HG02763 (cell line): Measurements from ENCODE around the gene MIB2.

Experiments used
- ATAC-seq: cut with Tn5 transposase; IDR thresholded peaks from one replicate; pipeline ENCODE4 v1.9.1; 2021; ENCODE audit warnings: mild to moderate bottlenecking, moderate library complexity; ENCODE audit not compliant: unreplicated experiment

Gene MIB2

DNA sequence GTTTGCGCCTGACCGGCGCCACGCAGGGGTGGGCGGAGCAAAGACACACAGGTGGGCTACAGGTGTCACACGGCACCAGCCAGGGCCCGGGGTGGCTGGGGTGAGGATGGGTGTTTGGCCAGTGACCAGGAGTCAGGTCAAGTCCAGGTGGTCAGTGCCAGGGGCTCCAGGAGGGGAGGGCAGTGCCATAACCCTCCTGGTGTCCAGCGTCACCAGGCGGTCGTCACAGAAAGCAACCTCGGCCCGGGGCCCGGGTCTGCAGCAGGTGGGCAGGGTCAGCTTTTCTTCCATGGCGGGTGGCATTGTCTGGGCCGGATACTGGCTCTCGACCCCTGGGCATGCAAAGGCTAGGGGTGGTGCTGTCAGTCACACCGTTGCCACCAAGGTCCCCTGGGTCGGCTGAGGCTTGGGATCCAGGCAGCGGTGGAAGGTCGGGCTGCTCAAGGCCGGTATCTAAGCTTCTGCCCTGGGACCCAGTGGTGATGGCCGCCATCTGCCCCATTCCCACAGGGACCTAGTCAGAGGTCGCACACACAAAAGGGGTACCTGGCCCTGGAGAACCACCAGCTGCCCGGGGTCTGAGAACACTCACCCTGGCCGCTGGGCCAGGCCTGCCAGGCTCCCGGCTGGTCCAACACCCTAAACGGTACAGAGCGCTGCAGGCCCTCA lies 17.1 kb upstream of the MIB2 start:
- ATAC-seq = no peak

DNA sequence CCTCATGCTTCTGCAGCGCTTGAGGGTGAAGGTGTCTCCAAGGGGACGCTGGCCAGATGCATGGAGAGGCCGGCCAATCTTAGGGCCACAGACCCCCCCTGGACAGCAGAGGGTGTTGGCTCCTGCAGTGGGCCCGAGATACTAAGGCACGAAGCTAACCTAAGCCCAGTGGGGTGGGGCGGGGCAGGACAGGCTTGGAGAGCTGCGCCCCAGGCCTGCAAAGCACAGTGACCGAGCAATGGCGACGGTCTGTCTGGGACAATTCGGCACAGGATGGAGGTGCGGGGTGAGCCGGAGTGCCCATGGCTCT lies 16.6 kb upstream of the MIB2 start:
- no peak for ATAC-seq

DNA sequence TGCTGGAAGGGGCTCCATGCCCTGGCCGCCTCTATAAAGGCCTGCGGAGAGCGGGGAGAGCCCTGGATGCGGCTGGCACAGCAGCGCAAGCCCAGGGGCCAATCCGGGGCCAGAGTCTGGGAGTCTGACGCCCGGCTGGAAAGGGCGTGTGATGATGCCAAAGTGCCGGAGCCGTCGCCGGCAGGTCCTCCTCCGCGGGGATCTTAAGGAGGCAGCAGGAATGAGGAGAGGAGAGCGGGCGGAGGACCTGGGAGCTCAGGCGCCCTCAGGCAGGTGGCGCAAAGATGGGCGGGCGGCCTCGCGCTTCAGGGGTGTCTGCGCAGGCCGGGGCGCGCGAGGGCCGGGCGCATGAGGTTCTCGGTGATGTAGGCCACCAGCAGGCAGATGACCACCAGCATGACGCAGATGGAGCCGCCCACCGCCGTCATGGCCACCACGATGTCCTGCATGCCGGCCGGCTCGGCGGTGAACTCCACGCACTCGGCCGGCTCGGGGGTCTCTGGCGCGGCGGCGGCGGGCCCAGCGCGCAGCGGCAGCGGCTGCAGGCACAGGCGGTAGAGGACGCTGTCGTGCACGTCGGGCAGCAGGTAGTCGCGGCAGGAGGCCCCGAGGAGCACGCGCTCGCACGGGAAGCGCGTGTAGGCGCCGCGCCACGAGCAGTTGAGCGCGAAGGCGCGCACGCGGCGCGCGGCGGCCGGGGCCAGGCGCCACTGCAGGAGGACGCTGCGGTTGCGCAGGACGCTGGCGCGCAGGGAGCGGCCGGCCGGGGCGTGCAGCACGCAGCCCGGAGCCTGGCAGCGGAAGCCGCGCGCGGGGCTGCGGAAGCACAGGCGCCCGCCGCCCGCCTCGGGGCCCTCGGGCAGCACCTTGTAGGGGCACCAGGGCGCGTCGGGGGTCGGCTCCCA lies 16.0 kb upstream of the MIB2 start:
- no peak for ATAC-seq

DNA sequence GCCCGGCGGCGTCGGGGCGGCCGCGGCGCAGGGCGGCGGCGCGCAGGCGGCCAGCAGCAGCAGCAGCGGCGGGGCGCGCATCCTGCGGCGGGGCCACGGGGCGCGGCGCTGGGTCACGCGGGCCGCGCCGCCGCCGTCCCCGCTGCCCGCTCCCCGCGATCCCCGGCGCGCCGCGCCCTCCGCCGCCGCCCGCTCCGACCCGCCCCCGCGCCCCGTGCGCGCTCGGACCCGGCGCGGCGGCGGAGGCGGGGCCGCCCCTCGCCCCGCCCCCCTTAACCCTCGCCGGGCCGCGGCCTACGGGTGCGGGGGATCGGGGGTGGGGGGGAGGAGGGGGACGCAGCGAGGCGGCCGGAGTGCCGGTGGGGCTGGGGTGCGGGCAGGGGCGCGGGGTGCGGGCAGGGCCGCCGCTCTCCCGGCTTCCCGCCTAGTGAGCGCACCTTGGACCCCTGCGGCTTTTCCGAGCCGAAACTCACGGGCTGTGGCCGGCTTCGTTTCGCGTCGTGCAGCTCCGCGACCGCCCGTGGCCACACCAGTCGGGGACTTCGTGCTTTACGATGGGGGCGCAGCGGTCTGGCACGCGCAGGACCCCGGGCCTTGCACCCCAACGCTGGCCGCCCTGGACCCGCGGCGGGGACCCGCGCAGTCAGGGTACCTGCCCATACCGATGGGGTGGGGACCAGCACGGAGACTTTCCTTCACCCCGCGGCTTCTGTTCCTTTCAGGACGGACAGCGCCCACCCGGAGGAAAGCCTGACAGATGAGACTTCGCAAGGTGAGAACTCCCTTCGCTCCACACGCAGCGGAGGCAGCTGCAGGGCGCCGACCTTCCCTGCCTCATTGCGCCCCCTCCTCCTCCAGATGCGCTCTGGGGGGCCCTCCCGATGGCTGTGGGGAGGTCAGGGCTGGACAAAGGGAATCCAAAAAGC lies 15.1 kb upstream of the MIB2 start, which contains the start of gene FNDC10:
TSS of gene FNDC10 (minus strand) at position 201 of the 926 bp plus-strand sequence. CDS start at position 81, 120 bp downstream.
- no peak for ATAC-seq

DNA sequence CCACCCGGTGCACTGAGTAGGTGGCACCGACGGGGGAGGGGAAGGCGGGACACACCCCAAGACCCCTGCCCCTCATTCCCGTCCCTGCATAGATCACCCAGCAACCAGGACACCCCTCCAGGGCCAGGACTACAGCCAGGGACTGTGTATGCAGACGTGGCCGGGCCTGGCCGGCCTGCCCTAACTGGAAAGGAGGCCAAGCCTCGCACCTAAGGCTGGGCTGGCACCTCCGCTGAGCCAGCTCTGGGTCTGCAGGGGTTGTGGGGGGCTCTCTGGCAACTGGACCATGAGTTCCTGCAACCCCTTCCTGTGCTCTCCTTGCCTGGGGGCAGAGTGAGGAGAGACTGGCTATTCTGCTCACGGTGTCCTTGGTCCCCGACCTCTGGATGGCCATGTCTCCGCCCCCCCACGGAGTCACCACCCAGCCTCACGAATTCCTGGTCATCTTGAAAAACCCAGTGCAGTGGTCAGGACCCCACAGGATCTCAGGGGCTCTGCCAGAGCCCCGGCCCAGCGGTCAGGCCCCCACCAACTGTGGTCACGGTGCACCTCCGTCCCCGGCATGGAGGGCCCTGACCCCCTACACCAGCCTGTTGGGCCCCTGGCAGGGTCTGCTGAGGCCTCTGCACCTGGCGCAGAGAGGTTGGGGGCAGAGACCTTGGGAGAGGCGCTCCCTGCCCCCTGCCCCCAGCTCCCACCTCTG lies 14.3 kb upstream of the MIB2 start:
- no peak for ATAC-seq

DNA sequence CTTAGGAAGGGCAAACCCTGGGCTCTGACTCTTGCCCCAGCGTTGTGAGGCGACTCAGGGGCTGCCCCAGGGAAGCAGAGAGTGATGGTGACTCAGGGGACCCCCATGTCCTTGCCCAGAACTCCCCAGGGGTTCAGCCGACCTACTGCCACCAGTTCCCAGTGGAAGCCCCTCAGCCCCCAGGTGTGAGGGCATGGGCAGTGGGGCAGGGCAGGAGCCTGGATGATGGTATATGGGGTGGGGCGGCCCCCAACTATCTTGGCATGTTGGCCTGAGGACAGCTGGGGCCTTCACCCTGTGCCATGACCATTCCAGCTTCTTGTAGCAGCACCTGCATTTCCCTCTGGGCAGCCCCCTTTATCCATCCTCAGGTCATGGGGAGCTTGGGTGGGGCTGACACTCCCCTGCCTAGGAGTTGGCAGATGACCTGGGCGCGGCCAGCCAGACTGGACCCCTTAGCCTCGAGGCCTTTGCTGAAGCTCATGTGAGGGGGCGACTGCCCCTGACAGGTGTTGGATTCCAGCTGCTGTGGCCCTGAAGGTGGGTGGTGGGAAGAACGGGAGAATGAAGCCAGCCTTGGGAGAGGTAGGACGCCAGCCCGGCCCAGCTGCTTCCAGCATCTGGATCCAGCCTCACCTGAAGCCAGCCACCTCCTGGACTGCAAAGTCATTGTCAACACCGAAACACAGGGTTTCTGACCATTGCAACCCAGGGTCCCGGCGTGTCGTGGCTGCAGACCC lies 13.6 kb upstream of the MIB2 start:
- ATAC-seq = no peak

DNA sequence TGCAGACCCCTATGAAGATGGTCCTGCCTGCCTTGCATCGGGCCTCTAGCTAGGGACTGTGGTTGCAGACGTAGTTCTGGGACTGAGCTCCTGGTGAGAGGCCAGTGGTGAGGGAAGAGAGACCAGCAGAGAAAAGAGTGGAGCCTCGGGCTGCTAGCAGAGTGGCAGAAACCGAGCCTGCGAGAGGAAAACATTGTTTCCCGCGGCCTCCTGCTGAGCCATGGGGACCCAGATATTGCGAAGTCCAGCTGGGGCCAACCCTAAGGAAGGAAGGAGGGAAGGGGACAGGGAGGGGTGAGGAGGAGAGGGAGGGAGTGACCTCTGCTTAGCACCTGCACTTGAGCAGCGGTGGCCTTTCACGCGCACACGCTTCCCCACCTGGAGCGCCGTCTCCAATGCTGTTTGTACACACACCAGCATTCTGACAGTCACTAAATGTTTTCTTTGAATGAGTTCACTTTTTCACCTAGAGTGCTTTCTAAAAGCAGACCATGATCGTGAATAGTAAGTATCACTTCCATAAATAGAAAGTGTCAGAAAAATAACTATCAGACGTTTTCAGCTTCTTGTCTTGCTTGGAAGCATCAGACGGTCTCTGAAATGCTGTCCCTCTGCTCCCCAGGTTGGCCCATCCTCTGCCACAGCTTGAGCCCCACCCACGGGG lies 12.9 kb upstream of the MIB2 start:
- ATAC-seq = no peak

DNA sequence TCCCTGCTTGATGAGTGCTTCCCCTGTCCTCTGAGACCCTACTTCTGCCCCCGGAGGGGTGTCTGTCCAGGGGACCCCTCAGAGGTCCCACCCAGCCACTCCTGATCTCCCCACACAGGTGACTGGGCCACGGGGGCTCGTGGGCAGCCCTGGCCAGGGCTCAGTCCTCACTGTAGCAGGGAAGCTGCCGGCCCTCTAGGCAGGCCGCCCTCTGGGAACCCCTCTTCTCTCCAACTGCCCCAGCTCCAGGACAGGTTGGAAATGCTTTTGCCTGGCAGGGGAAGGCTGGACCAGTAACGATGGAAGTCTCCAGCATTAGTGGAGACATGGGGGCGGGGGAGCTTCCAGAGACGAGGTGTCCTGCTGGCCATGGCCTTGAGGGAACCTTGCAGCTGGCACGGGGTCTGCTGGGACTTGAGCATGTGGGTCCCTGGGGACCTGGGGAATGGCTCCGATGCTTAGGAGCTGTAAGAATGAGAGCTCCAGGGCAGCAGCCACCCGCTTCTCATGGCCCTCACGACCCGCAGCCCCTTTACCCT lies 12.3 kb upstream of the MIB2 start:
- no peak for ATAC-seq

DNA sequence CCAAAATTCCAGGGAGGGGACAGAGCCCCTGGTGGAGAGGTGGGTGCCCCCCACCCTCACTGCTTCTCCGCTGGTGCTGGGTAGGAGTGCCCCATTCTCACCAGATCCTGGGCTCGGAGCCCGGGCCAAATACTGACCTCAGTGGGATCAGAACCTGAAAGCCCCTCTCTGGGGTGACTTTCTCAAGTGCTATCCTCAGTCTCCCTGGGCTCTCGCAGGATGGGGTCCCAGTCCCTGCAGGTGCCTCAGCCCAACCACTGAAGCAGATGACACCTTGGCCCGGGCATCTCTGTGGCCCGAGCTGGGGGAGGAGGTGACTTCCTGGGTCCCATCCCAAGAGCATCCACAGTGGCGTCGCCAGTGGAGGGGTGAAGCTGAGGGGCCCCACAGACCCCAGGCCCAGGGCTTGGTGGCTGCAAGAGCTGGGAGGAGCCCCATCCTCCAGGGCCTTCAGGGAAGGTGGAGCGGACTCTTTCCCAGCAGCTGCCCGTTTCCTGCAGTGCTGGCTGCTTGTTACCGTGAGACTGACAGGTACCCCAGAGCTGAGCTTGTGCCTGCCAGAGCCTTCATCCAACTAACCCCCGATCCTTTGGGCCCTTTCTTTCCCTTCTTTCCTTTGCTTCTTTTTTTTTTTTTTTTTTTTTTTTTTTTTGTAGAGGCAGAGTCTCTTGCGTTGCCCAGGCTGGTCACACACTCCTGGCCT lies 11.5 kb upstream of the MIB2 start:
- no peak for ATAC-seq

DNA sequence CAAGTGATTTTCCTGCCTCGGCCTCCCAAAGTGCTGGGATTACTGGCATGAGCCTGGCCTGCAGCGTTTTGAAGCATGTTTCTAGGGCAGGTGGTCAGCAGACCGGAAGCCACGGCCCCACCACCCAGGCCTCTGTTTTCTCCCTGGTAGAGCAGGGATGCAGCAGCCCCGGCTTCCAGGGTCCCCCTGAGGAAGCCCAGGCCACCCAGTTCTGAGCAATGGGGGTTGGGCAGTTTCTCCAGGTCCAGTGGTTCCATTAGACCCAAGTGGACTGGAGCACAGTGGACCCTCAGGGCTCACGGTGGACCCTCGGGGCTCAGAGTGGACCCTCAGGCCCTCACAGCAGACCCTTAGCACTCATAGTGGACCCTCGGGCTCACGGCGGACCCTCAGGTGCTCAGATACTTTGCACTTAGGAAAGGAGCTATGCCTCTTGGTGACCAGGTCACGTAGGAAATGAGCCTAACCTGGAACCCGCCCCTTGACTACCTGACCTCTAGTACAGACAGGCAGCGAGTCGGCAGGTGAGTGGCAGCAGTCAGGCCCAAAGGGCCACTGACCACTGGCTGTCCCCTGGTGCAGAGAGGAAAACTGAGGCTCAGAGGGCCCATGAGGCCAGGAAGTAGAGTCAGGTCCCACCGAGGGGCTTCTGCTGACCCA lies 10.8 kb upstream of the MIB2 start:
- no peak for ATAC-seq

DNA sequence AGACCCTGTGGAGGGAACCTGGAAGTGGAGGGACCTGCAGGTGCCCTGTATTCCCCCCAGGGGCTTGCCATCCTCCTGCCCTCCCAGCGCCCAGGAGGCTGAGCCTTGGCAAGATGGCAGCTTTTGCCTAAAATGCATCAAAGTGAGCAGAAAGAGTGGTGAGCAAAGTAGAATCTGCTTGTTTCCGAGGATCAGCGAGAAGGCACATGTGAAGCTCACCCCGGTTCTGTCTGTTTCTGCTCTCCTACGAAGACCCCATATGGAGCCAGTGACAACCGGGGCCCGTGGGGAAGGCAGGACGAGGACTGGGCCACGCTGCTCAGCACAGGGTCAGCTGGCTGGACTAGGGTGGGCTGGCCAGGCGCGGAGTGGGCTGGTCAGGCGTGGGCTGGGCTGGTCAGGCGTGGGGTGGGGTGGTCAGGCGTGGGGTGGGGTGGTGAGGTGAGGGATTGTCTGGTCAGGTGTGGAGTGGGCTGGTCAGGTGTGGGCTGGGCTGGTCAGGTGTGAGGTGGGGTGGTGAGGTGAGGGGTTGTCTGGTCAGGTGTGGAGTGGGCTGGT lies 10.2 kb upstream of the MIB2 start:
- ATAC-seq = no peak

DNA sequence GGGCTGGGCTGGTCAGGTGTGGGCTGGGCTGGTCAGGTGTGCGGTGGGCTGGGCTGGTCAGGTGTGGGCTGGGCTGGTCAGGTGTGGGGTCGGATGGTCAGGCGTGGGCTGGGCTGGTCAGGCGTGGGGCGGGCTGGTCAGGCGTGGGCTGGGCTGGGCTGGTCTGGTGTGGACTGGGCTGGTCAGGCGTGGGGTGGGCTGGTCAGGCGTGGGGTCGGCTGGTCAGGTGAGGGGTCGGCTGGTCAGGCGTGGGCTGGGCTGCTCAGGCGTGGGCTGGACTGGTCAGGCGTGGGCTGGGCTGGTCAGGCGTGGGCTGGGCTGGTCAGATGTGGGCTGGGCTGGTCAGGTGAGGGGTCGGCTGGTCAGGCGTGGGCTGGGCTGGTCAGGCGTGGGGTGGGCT lies 9.6 kb upstream of the MIB2 start:
- ATAC-seq = no peak

DNA sequence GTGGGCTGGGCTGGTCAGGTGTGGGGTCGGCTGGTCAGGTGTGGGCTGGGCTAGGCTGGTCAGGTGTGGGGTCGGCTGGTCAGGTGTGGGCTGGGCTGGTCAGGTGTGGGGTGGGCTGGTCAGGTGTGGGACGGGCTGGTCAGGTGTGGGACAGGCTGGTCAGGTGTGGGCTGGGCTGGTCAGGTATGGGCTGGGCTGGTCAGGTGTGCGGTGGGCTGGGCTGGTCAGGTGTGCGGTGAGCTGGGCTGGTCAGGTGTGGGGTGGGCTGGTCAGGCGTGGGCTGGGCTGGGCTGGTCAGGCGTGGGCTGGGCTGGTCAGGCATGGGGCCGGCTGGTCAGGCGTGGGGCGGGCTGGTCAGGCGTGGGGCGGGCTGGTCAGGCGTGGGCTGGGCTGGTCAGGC lies 9.1 kb upstream of the MIB2 start:
- ATAC-seq = no peak

DNA sequence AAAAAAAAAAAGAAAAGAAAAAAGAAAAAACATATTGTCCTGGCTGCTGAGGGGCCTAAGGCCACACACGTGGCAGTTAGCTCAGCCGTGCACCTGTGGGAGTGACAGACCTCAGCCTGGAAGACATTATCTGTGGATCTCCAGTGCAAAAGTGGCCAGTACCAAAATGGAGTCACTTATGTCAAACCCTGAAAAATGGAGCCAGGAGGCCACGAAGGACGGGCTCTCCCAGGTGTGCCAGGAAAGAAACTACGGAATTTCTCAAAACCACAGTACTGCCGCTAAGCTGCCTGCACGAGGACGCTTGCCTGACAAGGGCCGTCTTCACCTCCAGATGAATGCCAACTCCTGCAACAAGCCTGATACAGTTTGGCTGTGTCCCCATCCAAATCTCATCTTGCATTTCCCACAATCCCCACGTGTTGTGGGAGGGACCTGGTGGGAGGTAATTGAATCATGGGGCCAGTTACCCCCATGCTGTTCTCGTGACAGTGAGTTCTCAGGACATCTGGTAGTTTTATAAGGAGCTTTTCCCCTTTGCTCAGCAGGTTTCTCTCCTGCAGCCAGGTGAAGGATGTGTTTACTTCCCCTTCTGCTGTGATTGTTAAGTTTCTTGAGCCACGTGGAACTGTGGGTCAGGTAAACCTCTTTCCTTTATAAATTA lies 5.3 kb upstream of the MIB2 start:
- no peak for ATAC-seq

DNA sequence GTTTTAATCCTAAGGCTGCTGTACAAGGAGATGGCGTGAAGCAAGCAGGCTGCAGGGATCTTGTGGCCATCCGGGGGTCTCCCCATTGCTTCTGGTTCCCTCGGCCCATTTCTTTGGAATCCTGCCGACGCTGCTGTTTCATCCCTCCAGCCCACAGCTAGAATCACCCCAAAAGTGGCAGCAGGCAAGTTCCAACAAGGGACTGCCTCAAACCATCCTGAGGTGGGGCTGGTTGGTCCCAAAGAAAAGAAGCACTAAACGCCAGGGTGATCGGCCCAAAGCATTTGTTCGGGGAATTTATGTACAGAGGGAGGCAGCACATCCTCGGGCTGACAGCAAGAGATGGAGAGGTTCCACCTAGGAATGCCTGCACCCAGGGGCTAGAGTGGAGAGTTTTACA lies 4.5 kb upstream of the MIB2 start:
- ATAC-seq = no peak

DNA sequence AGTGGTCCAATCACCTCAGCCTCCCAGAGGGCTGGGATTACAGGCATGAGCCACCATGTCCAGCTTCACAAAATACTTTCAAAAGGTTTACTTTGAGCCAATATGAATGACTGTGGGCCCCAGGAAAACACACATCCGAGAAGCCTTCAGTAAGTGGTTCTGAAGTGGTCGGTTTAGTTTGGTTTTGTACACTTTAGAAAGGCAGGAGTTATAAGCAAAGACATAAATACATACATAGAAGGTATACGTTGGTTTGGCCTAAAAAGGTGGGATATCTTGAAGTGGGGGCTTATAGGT lies 3.2 kb upstream of the MIB2 start:
- no peak for ATAC-seq

DNA sequence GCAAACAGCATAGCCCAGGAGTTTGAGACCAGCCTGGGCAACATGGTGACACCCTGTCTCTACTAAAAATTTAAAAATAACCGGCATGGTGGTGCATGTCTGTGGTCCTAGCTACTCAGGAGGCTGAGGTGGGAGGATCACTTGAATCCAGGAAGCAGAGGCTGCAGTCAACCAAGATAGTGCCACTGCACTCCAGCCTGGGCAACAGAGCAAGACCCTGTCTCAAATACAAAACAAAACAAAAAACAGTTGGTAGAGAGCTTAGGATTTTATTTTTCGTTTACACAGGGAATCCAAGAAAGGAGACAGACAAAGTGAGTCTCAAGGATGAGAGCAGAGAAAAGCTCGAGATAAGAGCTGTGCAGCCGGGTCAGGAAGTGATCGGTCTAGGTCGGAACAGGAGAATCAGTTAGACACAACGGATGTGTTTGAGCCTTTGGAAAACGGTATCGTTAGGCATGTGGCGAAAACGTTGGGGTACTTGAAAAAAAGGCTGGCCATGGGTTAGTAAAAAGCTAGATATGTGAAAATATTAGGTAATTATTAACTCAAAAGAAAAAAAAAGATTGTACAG lies 1.7 kb upstream of the MIB2 start:
- ATAC-seq = no peak
